Stimulated activated CD4-positive, alpha-beta T cell treated with anti-CD3 and anti-CD28 coated beads, Interleukin-2, amount 100 ng/mL, for 48 hours (primary cell): Measurements from ENCODE around the gene DDX10.

Experiments
- DNase-seq, 2 donors: peaks; one replicate each; pipeline ENCODE4 v3.0.0-alpha.2; 2020

Gene DDX10

DNA sequence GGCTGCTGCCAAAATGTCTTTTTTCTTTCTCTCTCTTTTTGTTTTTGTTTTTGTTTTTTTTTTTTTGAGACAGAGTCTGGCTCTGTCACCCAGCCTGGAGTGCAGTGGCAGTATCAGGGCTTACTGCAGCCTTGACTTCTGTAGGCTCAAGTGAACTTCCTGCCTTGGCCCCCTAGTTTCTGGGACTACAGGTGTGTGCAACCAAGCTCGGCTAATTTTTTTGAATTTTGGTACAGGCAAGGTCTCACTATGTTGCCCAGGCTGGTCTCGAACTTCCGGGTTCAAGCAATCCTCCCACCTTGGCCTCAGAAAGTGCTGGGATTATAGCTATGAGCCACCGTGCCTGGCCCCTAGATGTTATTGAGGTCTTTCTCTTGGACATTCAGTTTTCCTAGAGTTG, 2.2 kb upstream of the DDX10 start:
- DNase-seq, result no peak

DNA sequence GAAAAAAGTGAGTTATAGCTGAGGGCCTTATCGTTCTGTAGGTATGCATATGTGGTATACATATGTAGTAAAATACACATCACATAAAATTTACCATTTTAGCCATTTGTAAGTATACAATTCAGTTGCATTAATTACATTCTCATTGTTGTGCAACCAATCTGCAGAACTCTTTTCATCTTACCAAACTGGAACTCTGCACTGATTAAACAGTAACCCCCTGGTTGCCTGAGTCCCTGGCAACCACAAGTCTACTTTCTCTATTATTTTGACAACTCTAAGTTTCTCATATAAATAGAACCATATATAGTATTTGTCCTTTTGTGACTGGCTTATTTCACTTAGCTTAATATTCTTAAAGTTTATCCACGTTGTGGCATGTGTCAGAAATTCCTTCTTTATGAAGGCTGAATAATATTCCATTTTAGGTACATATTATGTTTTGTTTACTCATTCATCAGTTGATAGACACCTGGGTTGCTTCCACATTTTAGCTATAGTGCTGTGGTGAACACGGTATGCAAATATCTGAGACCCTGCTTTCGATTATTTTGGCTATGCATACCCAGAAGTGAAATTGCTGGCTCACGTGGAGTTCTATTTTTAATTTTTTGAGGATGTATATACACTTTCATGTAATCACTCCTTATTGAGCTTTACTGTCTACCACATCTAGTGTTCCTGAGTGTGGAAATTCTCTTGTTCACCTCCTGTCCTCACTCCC, 1.6 kb upstream of the DDX10 start:
- no peak for DNase-seq

- DNase-seq, result no peak
Observed at GRCh38 chr11:108666373-108666772, 1.5 kb downstream of the DDX10 start.

DNA sequence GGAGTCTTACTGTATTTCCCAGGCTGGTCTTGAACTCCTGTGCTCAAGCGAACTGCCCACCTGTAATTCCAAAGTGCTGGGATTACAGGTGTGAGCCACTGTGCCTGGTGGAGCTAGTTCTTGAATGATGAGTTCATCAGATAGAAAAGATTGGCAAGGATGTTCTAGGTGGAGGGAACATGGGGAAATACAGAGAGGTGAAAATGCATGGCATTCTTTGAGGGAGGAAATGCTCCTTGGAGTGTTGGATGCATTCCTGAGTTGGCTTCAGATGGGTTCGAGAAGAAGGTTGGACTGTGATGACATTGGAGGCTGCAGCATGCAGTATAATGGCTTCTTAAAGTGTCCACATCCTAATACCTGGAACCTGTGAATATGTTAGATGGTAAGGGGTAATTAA, 4.4 kb downstream of the DDX10 start:
- no peak for DNase-seq

DNA sequence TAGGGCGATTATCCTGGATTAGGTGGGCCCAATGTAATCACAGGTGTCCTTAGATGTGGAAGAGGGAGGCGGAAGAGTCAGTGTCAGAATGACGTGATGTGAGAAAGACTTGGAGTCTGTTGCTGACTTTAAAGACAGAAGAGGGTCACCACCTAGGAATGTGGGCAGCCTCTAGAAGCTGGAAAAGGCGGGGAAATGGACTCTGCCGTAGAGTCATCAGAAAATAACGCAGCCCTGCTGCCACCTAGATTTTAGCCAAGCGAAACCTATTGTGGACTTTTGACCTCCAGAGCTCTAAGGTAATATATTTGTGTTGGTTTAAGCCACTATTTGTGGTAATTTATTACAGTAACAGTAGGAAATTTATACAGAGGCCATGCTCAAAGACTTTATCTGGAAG, 4.8 kb downstream of the DDX10 start:
- DNase-seq, result no peak

GRCh38 chr11:108670451-108670850, 5.6 kb downstream of the DDX10 start:
- DNase-seq, result no peak

DNA sequence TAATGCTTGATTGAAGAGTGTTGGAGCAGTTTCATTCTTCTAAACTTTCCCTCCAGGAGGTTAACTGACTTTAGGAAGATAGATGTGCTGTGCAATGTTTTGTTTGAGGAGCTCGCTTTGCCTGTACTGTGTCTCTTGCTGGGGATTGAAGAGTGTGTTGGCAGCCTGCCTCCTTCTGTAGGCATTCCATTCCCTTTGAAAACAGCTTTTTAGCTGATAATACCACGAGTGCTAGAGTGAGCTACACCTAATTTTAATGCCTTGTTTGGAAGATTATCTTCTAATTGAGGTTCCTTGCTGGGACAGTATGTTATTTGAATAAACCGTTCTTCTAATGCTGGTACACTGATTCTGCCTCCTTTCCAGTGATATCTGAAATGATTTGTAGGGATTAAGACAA, 7.2 kb downstream of the DDX10 start:
- no peak for DNase-seq

DNA sequence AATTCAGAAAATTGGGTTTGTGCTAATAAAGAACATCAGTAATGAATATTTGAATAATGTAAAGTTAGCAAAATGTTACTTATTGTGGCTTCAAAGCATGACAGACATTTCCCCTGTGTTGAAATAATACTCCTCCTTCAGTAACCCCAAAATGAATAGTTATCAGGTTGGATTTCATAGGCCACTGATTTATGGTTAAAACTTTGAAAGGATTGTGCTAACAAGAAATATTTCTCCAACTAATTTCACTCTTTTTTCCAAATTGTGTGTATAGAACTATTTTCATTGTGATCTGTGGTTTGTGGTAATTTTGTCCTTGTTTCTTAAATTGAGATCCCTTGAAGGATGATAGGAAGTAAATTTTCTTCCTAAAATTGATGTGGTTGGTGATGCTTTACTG, 7.9 kb downstream of the DDX10 start:
- DNase-seq, result no peak

DNA sequence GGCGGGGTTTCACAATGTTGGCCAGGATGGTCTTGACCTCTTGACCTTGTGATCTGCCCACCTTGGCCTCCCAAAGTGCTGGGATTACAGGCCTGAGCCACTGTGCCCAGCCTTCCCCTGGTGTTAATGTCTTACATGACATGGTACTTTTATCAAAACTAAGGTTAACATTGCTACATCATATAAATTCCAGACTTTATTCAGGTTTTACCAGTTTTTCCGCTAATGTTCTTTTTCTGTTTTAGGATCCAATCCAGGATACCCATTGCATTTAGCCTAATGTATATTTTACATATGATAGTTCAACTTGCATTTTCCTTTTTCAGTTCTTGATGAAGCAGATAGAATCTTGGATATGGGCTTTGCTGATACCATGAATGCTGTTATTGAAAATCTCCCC, 14.2 kb downstream of the DDX10 start:
- no peak for DNase-seq

DNA sequence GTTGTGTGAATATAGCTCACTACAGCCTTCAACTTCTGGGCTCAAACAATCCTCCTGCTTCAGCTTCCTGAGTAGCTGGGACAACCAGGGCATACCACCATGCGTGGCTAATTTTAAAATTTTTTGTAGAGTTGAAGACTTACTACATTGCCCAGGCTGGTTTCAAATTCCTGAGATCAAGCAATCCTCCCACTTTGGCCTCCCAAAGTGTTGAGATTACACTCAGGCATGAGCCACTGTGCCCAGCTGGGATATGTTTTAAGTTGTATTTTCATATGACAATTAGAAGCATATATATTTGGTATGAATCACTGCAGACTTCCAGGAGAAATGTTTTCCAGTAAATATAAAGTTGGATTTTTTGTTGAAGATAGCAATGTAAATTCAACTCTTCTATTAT, 15.4 kb downstream of the DDX10 start:
- DNase-seq, result no peak

DNA sequence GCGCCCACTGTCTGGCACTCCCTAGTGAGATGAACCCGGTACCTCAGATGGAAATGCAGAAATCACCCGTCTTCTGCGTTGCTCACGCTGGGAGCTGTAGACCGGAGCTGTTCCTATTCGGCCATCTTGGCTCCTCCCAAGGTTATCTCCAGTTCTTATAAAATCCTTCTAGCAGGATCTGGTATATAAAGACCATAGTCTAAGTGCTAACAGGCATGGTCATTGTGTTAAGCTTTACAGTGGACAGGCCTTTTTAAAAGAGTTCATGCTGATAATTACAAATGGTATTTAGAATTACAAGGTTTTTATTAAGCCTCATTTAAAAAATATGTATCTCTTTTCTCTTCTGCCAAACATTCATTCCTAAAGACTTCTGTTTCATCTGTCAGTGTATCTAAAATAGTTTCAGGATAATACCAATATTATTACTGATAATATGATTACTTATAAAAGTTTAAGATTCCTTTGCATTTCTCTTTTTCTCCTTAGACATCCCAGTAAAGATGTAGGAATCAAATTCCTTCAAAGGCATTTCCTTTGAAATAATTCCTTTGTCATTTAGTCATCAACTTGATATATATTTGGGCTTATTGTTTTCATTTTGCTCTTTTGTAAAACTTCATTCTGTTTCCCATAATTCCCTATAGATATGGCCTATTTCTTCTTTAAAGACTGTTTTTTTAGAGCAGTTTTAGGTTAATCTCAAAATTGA, 20.7 kb downstream of the DDX10 start:
- DNase-seq, result no peak

- no peak for DNase-seq
Observed at GRCh38 chr11:108693852-108694251, 29.0 kb downstream of the DDX10 start.

- DNase-seq, result no peak
Observed at GRCh38 chr11:108694846-108695245, 30.0 kb downstream of the DDX10 start.

GRCh38 chr11:108697872-108698473, 33.1 kb downstream of the DDX10 start:
- peak; percentile 4 to 11 for DNase-seq

DNA sequence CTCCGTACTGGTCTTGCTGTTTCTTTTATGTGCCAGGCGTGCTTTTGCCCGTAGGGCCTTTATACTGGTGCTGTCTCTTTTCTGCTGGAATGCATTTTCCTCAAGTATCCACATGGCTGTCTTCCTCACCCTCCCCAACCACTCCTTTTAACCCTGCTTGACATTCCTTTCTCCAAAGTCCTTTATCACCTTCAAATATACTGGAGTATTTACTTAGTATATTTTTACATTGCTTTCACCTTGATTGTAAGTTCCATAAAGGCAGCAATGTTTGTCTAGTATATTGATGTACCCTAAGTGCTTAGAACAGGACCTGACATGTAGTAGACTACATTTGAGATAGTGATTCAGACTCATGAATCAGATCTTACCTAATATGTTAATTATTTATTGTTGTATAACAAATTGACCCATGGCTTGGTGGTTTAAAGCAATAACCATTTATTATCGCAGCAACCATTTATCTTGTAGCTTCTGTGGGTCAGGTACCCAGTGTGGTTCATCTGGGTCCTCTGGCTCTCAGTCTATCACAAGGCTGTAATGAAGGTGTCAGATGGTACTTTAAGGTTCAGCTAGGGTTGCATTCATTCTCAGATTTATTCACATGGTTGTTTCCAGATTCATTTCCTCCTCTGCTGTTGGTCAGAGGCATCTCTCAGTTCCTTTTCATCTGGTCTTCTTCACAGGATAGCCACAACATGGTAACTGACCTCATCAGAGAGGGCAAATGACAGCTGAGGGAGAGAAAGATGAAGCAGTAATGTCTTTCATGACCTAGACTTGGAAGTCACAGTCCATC, 34.2 kb downstream of the DDX10 start:
- DNase-seq, result no peak

- DNase-seq, result no peak
Observed at GRCh38 chr11:108703916-108704315, 39.0 kb downstream of the DDX10 start.

DNA sequence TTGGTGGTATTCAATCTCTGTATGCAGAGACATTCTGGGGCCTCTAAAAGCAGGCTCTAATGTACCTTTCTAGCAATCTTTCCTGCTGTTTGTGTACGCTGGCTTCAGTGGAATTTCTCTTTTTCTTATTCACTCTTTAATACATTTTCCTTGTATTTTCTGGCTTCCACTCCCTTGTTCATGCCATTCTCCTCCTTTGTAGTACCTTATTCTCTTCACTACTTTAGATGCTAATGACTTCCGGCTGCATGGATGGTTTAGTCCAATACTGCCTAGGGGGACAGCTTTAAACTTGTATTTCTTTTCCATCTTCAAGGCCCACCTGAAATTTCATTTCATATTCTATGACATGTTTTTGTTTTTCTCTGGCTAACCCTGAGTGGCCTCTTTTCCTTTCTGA, 40.2 kb downstream of the DDX10 start:
- no peak for DNase-seq

DNA sequence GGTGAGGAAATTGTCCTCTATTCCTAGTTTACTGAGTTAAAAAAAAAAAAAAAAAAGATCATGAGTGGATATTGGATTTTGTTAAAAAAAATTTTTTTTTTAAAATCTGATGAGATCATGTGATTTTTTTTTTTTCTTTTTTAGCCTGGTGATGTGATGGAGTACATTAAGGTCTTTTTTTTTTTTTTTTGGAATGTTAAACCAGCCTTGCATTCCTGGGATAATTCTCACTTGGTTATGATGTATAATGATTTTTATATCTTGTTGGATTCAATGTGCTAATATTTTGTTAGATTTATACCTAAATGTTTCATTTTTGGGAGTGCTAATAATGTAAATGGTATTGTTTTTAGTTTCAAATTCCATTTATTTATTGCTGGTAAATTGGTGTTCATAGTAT, 43.3 kb downstream of the DDX10 start:
- DNase-seq, result no peak

DNA sequence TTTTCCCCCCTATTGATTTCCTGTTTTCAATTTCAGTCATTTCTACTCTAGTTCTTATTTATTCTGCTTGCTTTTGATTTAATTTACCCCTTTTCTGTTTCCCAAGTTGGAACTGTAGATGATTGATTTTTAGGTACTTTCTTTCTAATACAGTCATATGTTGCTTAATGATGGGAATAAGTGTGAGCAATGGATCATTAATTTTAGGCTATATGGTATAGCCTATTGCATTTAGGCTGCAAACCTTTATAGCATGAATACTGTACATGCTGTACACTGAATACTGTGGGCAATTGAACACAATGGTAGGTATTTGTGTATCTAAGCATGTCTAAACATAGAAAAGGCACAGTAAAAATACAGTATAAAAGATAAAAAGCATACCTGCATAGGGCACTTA, 44.9 kb downstream of the DDX10 start:
- no peak for DNase-seq

DNA sequence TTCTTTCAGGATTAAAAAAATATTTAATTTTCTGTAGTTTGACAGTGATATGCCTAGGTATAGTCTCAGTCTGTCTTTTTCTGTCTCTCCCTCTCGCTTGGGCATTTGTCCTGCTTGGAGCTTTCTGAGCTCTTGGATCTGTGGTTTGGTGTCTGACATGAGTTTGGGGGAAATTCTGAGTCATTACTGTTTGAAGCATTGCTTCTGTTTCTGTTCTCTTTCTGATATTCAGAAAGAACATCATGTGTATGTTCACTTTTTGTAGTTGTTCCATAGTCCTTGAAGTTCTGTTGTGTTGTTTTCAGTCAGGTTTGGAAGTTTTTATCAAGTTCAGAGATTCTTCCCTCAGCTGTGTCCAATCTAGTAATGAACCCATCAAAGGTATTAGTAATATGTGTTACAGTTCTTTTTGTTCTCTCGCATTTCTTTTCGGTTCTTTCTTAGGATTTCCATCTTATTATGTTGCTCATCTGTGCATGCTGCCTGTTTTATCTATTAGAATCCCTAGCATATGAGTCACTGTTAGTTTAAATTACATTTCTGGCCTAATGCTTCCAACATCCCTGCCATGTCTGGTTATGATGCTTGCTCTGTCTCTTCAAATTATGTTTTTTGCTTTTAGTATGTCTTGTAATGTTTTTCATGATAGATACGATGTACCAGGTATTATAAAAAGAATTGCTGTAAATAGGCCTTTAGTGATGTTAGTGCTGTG, 48.4 kb downstream of the DDX10 start:
- DNase-seq, result no peak

- no peak for DNase-seq
Observed at GRCh38 chr11:108715239-108715638, 50.4 kb downstream of the DDX10 start.

GRCh38 chr11:108718466-108718865, 53.6 kb downstream of the DDX10 start:
- DNase-seq, result no peak
